SK-N-SH treated with all-trans-retinoic acid at 6 μM for 48 hours (cell line): ENCODE data around the gene KBTBD13.

Experiments
- ATAC-seq: fragments of 200-7000 bp; cut with Tn5 transposase; 3 replicates; pipeline ENCODE4 v1.9.1; 2020; ENCODE audit warnings: mild to moderate bottlenecking, moderate library complexity
- ARNTL ChIP-seq: fragments of 450-650 bp; formaldehyde crosslinking; IDR thresholded peaks from 2 replicates; pipeline ENCODE4 v1.5.0; 2020; ENCODE audit warnings: low read depth, mild to moderate bottlenecking, moderate library complexity, borderline replicate concordance
- BACH2 ChIP-seq: fragments of 250-450 bp; sonication (Bioruptor Pico); IDR thresholded peaks from 2 replicates; pipeline ENCODE4 v1.9.0; 2021; ENCODE audit warnings: mild to moderate bottlenecking, borderline replicate concordance
- CSDC2 ChIP-seq: fragments of 250-450 bp; sonication (Bioruptor Pico); IDR thresholded peaks from 2 replicates; pipeline ENCODE4 v1.5.0; 2020; ENCODE audit warnings: mild to moderate bottlenecking, moderate library complexity
- ESRRG ChIP-seq: fragments of 250-450 bp; sonication (Bioruptor Pico); IDR thresholded peaks from 2 replicates; pipeline ENCODE4 v1.6.1; 2021; ENCODE audit warnings: mild to moderate bottlenecking
- PPARA ChIP-seq: fragments of 250-450 bp; sonication (Bioruptor Pico); IDR thresholded peaks from 2 replicates; pipeline ENCODE4 v1.5.0; 2020; ENCODE audit warnings: mild to moderate bottlenecking, borderline replicate concordance
- RARB ChIP-seq: fragments of 250-450 bp; sonication (Bioruptor Pico); IDR thresholded peaks from 2 replicates; pipeline ENCODE4 v1.8.0; 2021; ENCODE audit warnings: mild to moderate bottlenecking, moderate library complexity
- SNAI2 ChIP-seq: fragments of 250-450 bp; sonication (Bioruptor Pico); IDR thresholded peaks from 2 replicates; pipeline ENCODE4 v1.5.0; 2020; ENCODE audit warnings: mild to moderate bottlenecking, moderate library complexity
- TCF4 ChIP-seq: fragments of 250-450 bp; sonication (Bioruptor Pico); IDR thresholded peaks from 2 replicates; pipeline ENCODE4 v1.8.0; 2021; ENCODE audit warnings: mild to moderate bottlenecking, moderate library complexity, borderline replicate concordance
- TOX ChIP-seq: fragments of 250-450 bp; sonication (Bioruptor Pico); IDR thresholded peaks from 2 replicates; pipeline ENCODE4 v1.8.0; 2021; ENCODE audit warnings: mild to moderate bottlenecking, moderate library complexity, borderline replicate concordance
- TSHZ2 ChIP-seq: fragments of 250-450 bp; sonication (Bioruptor Pico); IDR thresholded peaks from 2 replicates; pipeline ENCODE4 v1.5.0; 2020; ENCODE audit warnings: mild to moderate bottlenecking, moderate library complexity
- ZC3H10 ChIP-seq: fragments of 250-450 bp; sonication (Bioruptor Pico); IDR thresholded peaks from 2 replicates; pipeline ENCODE4 v1.5.1; 2021; ENCODE audit warnings: mild to moderate bottlenecking, moderate library complexity
- ZFP3 ChIP-seq: fragments of 250-450 bp; sonication (Bioruptor Pico); IDR thresholded peaks from 2 replicates; pipeline ENCODE4 v1.5.0; 2020; ENCODE audit warnings: mild to moderate bottlenecking, moderate library complexity
- ZFP30 ChIP-seq: fragments of 450-650 bp; formaldehyde crosslinking; IDR thresholded peaks from 2 replicates; pipeline ENCODE4 v1.5.0; 2022; ENCODE audit warnings: mild to moderate bottlenecking, moderate library complexity
- ZNF565 ChIP-seq: fragments of 450-650 bp; formaldehyde crosslinking; conservative IDR thresholded peaks from 2 replicates; pipeline ENCODE4 v1.5.0; 2020; ENCODE audit warnings: low read depth, mild to moderate bottlenecking, moderate library complexity
- ZNF70 ChIP-seq: fragments of 450-650 bp; formaldehyde crosslinking; IDR thresholded peaks from 2 replicates; pipeline ENCODE4 v1.5.0; 2020; ENCODE audit warnings: mild to moderate bottlenecking, moderate library complexity
- ZNF8 ChIP-seq: fragments of 450-650 bp; formaldehyde crosslinking; IDR thresholded peaks from 2 replicates; pipeline ENCODE4 v1.5.0; 2020; ENCODE audit warnings: mild to moderate bottlenecking, moderate library complexity
- TF ChIP-seq, protein P1 (sequence below): fragments of 250-450 bp; sonication (Bioruptor Pico); IDR thresholded peaks from 2 replicates; pipeline ENCODE4 v1.8.0; 2021; ENCODE audit warnings: low read depth, mild to moderate bottlenecking, moderate library complexity, borderline replicate concordance
- TF ChIP-seq, protein P2 (sequence below): fragments of 250-450 bp; sonication (Bioruptor Pico); IDR thresholded peaks from 2 replicates; pipeline ENCODE4 v1.5.1; 2020; ENCODE audit warnings: low read depth, mild to moderate bottlenecking, moderate library complexity
- TF ChIP-seq, protein P3 (sequence below): fragments of 250-450 bp; sonication (Bioruptor Pico); IDR thresholded peaks from 2 replicates; pipeline ENCODE4 v1.5.1; 2021; ENCODE audit warnings: mild to moderate bottlenecking, moderate library complexity

The KBTBD13 gene

GRCh38 chr15:65095011-65095746 lies 18.6 kb downstream of the KBTBD13 start:
- ATAC-seq: no peak
- no peak for TF ChIP-seq ARNTL (CRISPR knock-in tag)
- TF ChIP-seq ZNF8 (CRISPR knock-in tag): no peak
- no peak for TF ChIP-seq PPARA (CRISPR knock-in tag)
- TF ChIP-seq ZNF565 (CRISPR knock-in tag): no peak
- no peak for TF ChIP-seq ZC3H10 (CRISPR knock-in tag)
- TF ChIP-seq TSHZ2 (CRISPR knock-in tag): no peak
- TF ChIP-seq TOX (CRISPR knock-in tag): no peak
- TF ChIP-seq ZFP30 (CRISPR knock-in tag): no peak
- no peak for TF ChIP-seq ZFP3 (CRISPR knock-in tag)
- TF ChIP-seq ESRRG: no peak
- TF ChIP-seq, protein P1, sequence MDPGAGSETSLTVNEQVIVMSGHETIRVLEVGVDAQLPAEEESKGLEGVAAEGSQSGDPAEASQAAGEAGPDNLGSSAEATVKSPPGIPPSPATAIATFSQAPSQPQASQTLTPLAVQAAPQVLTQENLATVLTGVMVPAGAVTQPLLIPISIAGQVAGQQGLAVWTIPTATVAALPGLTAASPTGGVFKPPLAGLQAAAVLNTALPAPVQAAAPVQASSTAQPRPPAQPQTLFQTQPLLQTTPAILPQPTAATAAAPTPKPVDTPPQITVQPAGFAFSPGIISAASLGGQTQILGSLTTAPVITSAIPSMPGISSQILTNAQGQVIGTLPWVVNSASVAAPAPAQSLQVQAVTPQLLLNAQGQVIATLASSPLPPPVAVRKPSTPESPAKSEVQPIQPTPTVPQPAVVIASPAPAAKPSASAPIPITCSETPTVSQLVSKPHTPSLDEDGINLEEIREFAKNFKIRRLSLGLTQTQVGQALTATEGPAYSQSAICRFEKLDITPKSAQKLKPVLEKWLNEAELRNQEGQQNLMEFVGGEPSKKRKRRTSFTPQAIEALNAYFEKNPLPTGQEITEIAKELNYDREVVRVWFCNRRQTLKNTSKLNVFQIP: no peak
- no peak for TF ChIP-seq RARB (CRISPR knock-in tag)
- no peak for TF ChIP-seq ZNF70 (CRISPR knock-in tag)

DNA sequence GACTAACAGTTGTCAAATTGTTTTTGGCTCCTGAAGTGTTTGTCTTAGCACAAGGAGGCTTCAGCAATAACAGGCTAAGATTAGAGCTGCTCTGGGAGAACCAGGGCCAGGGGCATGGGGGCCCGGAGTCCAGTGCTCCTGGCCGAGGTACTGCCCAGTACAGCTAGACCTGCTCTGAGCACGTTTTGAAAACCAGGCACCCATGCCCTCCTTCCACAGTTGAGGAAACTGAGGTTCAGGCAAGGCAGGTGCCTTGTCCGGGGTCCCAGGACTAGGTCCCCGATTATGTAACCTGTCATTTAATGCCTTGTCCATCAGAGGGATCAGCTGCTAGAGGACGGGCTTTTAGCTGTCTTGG lies 19.2 kb downstream of the KBTBD13 start:
- TF ChIP-seq RARB (CRISPR knock-in tag): no peak
- TF ChIP-seq, protein P2, sequence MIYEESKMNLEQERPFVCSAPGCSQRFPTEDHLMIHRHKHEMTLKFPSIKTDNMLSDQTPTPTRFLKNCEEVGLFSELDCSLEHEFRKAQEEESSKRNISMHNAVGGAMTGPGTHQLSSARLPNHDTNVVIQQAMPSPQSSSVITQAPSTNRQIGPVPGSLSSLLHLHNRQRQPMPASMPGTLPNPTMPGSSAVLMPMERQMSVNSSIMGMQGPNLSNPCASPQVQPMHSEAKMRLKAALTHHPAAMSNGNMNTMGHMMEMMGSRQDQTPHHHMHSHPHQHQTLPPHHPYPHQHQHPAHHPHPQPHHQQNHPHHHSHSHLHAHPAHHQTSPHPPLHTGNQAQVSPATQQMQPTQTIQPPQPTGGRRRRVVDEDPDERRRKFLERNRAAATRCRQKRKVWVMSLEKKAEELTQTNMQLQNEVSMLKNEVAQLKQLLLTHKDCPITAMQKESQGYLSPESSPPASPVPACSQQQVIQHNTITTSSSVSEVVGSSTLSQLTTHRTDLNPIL: no peak

DNA sequence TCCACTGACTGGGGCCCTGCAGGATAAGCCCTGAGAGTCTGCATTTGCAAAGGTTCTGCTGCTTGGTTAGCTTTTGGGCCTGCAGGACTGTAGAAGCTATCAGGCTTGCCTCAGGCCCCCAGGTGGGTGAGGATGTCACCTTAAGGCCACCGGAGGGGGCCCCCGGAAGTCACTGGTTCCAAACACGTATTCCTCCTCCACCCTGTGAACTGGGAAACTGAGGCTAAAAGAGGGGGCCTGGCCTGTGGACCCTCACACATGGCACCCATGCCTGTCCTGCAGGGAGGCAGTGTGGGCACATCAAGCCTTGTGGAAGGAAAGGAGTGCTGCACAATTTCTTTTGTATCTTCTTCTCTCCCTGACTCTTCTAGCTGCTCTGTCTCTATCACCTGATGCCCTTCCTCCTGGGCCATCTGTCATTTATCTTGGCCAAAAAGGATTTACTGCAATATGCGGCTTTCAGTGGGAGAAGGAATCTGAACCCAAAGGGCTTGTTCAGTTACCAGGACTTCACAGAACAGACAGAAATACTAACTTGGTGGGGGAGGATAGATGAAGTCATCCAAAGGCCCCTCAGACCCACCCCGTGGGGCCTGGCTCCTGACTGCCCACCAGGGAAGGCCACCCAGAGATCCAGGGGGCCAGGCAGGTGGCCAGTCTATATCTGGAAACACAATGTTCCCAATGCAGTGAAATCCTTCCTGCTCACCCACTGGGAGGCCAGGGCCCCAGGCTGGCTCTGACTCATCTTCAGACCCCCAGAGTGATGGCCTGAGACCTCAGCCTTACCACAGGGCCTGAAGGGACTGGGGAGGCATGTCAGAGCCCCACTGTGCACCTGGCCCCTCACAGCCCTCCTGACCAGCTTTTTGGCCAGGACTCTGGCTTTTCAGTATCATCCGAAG lies 20.2 kb downstream of the KBTBD13 start:
- no peak for ATAC-seq
- TF ChIP-seq ZNF8 (CRISPR knock-in tag): no peak
- TF ChIP-seq ZNF565 (CRISPR knock-in tag): no peak
- no peak for TF ChIP-seq CSDC2
- no peak for TF ChIP-seq ZC3H10 (CRISPR knock-in tag)
- no peak for TF ChIP-seq ARNTL (CRISPR knock-in tag)
- no peak for TF ChIP-seq TSHZ2 (CRISPR knock-in tag)

More for the DNA sequence above, 19.2 kb downstream of the KBTBD13 start:
- no peak for ATAC-seq

DNA sequence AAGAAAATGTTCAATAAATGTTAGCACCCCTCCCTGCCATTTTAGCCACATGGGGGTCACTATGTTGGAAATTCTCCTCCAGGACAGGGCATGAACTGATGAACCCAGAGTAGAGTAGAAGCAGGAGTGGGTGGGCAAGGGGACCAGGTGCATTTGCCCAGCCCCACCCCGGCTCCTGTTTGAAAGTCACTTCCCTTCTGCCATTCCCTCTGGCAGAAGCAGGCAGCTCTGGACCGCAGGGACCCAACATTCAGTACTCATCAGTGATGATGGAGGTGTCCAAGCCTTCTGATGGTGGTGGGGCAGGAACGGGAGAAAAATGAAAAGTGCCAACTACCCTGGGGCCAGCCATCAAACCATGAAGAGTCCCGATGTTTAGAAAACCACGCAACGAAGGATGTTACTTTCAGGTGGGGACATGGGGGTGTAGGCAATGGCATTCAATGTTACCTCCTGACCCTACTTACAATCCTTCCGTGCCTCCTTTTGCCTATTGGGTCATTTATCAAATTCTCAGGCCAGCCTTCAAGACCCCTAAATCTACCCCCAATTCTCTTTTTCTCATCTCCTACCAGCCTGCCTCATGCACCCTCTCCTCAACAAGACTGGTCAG lies 21.2 kb downstream of the KBTBD13 start:
- ATAC-seq: no peak
- TF ChIP-seq ZC3H10 (CRISPR knock-in tag) (no peak), BACH2 (CRISPR knock-in tag) (no peak), SNAI2 (CRISPR knock-in tag) (no peak), TCF4 (CRISPR knock-in tag) (no peak), ESRRG (no peak), ZNF70 (CRISPR knock-in tag) (no peak), ZFP30 (CRISPR knock-in tag) (no peak), RARB (CRISPR knock-in tag) (no peak), TOX (CRISPR knock-in tag) (no peak)
- TF ChIP-seq, protein P3, sequence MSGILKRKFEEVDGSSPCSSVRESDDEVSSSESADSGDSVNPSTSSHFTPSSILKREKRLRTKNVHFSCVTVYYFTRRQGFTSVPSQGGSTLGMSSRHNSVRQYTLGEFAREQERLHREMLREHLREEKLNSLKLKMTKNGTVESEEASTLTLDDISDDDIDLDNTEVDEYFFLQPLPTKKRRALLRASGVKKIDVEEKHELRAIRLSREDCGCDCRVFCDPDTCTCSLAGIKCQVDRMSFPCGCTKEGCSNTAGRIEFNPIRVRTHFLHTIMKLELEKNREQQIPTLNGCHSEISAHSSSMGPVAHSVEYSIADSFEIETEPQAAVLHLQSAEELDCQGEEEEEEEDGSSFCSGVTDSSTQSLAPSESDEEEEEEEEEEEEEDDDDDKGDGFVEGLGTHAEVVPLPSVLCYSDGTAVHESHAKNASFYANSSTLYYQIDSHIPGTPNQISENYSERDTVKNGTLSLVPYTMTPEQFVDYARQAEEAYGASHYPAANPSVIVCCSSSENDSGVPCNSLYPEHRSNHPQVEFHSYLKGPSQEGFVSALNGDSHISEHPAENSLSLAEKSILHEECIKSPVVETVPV (CRISPR knock-in tag): no peak
- TF ChIP-seq, protein P2: no peak
